ENCODE results near the gene DENND4C. TPM values are rescaled to one million over a fixed set of nuclear protein-coding genes. Genes with fewer than 3 reads are reported as not detected.

The DENND4C gene
- polyA plus RNA-seq, 3 donors from 2014 or later: 40.6 to 49.1 (median 44.5) TPM

Other genes with a start within 250 kb of the DENND4C start
- gene SAXO1, start 197.5 kb upstream of the DENND4C start, polyA plus RNA-seq: not detected
- gene RRAGA, start 181.3 kb upstream of the DENND4C start, polyA plus RNA-seq: 100 to 1,000 TPM in 1 of 3 donors, 10 to 100 TPM in 2; 73.2 to 103 (median 99.6) TPM
- gene HAUS6, start 127.8 kb upstream of the DENND4C start, polyA plus RNA-seq: 1 to 10 TPM; 3.5 to 6.8 (median 6.4) TPM
- gene PLIN2, start 103.2 kb upstream of the DENND4C start, polyA plus RNA-seq: 10 to 100 TPM; 40.0 to 79.1 (median 41.5) TPM
- gene RPS6, start 149.5 kb downstream of the DENND4C start, polyA plus RNA-seq: 1,000 to 10,000 TPM; 1,152 to 2,047 (median 1,301) TPM
- gene ACER2, start 178.3 kb downstream of the DENND4C start, polyA plus RNA-seq: under 1 TPM in 1 of 3 donors, not detected in 2; 0.11 TPM

Measured in immature natural killer cell (primary cell).